Right renal cortex interstitium (tissue), 3 donors: ENCODE results near the gene PRDM16. TPM values are rescaled to one million over a fixed set of nuclear protein-coding genes. Genes with fewer than 3 reads are reported as not detected.

ENCODE experiments used
- DNase-seq, 3 donors: peaks; one replicate each; pipeline ENCODE4 v3.0.0-alpha.2; 2013; ENCODE audit warnings: low read depth in 3 of 3, low spot score in 2 of 3
- polyA plus RNA-seq, 3 donors: library from polyadenylated mRNA; unstranded; fragments of 120-200 nt; gene quantifications; one replicate each; pipeline ENCODE4 v1.2.1, GENCODE V29; 2013; ENCODE audit not compliant: insufficient read length in 3 of 3

The PRDM16 gene
- polyA plus RNA-seq, 3 donors = 4.8 to 6.6 (median 6.4) TPM

GRCh38 chr1:3249631-3250501 is 180.9 kb downstream of the PRDM16 start:
- DNase-seq = no peak

GRCh38 chr1:3250624-3251023 is 181.6 kb downstream of the PRDM16 start:
- no peak for DNase-seq

GRCh38 chr1:3251099-3251806 is 182.2 kb downstream of the PRDM16 start:
- DNase-seq = no peak

GRCh38 chr1:3251807-3252428 is 182.9 kb downstream of the PRDM16 start:
- no peak for DNase-seq

- no peak for DNase-seq
Measured at GRCh38 chr1:3255680-3256079, 186.7 kb downstream of the PRDM16 start.

- DNase-seq = no peak
Measured at GRCh38 chr1:3257788-3258187, 188.8 kb downstream of the PRDM16 start.

GRCh38 chr1:3258386-3259003 is 189.5 kb downstream of the PRDM16 start:
- DNase-seq = no peak

GRCh38 chr1:3259020-3259419 is 190.0 kb downstream of the PRDM16 start:
- no peak for DNase-seq

- no peak for DNase-seq
Measured at GRCh38 chr1:3261007-3261968, 192.3 kb downstream of the PRDM16 start.

GRCh38 chr1:3261969-3262579 is 193.1 kb downstream of the PRDM16 start:
- no peak for DNase-seq

- no peak for DNase-seq
Measured at GRCh38 chr1:3262681-3263286, 193.8 kb downstream of the PRDM16 start.

- no peak for DNase-seq
Measured at GRCh38 chr1:3263790-3264189, 194.8 kb downstream of the PRDM16 start.

GRCh38 chr1:3264456-3264855 is 195.5 kb downstream of the PRDM16 start:
- no peak for DNase-seq

GRCh38 chr1:3265835-3266805 is 197.1 kb downstream of the PRDM16 start:
- no peak for DNase-seq

GRCh38 chr1:3266870-3267549 is 198.0 kb downstream of the PRDM16 start:
- no peak for DNase-seq

GRCh38 chr1:3267550-3268270 is 198.7 kb downstream of the PRDM16 start:
- no peak for DNase-seq

GRCh38 chr1:3268281-3268680 is 199.3 kb downstream of the PRDM16 start:
- no peak for DNase-seq
